NCI-H2081 treated with DMSO at 0.1 percent for 48 hours (cell line): Measurements from ENCODE around the gene TIPRL.

Experiments
- DNase-seq: peaks from one replicate; lab custom pipeline; 2025; lab: John Stamatoyannopoulos, UW

The TIPRL gene

DNA sequence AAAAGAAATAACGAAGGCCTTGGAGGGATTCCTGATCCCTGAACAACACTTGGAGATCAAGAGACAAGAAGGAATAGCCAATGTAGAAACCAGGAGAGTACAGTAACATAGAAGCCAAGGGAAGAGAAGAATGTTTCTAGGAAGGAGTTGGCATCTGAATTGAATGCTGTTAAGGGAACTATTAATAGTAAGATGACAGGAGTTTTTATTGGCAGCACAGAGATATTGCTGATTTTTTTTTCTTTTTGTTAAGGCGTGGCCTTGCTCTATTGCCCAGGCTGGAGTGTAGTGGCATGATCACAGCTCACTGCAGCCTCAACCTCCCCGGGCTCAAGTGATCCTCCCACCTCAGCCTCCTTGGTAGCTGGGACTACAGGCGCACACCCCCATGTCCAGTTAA, 37.4 kb downstream of the TIPRL start:
- no peak for DNase-seq

DNA sequence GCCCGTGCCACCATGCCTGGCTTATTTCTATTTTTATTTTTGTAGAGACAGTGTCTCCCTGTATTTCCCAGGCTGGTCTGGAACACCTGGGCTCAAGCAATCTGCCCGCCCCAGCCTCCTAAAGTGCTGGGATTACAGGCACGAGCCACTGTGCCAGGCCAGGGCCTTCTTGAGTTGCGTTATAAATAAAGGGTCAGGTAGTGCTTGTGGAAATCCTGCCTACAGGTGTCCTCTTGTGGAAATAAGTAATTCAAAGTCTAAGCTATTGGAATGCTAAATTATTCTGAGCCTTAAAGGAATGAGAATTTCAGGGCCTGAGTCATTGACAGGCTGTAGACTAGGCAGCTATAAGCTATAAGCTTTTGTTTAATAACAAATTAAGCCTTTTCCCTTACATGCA, 38.9 kb downstream of the TIPRL start:
- DNase-seq = no peak

DNA sequence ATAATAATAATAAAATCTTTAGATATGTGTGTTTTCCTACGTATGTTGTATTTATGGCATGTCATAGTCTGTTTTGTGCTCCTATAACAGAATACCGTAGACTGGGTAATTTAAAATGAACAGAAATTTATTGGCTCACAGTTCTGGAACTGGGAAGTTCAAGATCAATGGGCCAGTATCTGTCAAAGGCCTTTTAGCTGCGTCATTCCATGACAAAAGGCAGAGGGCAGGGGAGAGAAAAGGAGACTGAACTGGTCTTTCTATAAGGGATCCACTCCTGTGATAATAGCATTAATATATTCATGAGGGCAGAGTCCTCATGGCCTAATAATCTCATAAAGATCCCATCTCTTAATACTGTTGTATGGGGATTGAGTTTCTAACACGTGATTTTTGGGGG, 39.9 kb downstream of the TIPRL start:
- no peak for DNase-seq

DNA sequence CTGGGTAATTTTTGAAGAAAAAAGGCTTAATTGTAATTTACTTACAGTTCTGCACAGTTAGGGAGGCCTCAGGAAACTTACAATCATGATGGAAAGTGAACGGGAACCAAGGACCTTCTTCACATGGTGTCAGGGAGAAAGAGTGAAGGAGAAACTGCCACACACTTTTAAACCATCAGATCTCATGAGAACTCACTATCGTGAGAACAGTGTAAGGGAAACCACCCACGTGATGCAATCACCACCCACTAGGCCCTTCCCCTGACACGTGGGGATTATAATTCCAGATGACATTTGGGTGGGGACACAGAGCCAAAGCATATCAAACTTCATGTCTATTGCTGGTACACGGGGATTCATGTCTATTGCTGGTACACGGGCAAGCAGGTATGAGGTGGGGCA, 41.7 kb downstream of the TIPRL start:
- no peak for DNase-seq

DNA sequence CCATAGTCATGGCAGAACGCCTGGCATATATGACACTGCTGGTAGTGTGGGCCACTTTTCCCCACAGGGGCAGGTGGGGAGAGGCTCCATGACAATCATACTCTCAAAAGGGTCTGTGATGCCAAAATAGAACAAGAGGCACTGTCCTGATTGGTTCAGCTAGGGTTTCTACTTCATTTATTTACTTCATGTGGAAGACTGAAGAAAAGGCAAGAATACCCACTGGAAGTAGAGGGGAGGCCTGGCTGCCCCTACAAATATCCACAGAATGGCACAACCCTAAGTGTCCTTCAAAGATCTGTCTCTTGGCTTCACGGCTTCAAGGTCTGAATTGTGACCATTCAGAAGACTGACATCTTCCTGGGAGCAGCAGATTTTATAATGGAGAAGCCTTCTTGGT, 42.5 kb downstream of the TIPRL start:
- no peak for DNase-seq

DNA sequence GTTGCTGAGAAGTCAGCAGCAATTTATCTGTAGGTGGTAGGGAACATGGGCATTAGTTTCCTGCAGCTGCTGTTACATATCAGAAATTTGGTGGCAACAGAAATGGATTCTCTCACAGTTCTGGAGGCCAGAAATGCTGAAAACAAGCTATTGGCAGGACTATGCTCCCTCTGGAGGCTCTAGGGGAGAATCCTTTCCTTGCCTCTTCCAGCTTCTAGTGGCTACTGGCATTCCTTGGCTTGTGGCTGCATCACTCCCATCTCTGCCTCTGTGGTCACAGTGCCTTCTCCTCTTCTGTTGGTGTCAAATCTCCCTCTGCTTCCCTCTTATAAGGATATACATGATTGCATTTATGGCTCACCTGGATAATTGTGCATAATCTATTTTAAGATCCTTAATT, 44.5 kb downstream of the TIPRL start:
- no peak for DNase-seq

DNA sequence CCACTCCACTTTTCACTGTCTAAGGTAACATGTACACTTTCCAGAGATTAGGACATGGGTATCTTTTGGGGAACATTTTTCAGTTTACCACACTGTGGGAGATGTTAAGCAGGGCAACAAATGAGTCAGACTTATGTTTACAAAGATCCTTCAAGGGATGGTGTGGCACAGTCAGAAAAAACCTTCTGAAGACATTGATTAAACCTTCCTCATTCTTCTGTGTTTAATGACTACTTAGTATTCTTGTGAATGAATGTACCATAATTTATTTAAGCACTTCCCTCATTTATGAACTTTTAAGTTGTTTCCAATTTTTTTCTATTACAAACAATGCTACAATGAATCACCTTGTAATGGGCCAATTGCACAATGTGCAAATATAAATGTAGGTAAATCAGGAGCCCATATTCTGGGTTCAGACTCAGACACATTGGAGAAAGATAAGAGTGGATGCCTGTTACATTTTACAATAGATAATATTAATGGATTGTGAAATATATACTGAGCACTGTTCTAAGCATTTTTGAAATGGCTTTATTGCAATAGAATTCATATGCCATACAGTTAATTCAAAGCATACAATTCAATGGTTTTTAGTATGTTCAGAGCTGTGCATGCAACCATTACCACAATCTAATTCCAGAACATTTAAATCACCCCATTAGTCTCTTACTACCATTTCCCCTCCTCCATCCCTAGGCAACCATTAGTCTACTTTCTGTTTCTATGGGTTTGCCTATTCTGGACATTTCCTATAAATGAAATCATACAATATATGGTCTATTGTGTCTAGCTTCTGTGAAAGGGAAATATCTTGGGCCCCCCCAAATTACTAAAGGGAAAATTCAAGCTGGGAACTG, 45.1 kb downstream of the TIPRL start:
- DNase-seq = no peak

DNA sequence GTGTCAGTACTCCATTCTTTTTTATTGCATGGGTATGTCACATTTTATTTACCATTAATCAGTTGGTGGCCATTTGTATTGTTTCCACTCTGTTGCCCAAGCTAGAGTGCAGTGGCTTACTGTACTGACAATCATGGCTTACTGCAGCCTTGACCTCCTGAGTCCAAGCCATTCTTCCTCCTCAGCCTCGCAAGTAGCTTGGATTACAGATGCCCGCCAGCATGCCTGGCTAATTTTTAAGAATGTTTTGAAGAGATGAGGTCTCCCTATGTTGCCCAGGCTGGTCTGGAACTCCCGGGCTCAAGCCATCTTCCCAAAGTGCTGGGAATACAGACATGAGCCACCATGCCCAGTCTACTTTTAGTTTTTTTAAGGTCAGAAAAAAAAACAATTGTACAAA, 46.2 kb downstream of the TIPRL start:
- DNase-seq = no peak

DNA sequence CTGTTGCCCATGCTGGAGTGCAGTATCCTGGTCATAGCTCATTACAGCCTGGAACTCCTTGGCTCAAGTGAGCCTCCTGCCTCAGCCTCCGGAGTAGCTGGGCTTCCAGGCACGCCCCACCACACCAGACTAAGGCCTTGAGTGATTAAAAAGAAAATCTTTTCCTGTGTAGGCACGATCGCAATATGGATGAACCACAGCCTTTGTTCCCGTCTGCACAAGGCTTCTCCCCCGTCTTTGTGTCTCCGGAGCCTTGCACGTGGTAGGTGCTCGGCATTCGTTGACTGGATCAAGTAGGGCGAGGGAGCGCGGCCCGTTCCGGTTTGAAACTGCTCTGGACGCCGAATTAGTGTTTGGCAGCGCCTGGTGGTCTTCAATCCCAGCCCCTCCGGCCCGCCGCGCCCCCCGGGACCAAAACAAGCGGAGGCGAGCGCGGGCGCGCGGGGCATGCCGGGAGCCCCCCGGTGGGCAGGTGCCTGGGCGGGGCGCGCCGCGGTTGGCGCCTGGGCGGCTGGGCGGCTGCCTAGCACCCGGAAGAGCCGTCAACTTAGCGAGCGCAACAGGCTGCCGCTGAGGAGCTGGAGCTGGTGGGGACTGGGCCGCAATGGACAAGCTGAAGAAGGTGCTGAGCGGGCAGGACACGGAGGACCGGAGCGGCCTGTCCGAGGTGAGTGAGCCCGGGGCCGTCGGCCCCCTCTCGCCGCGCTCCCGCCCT, 46.9 kb downstream of the TIPRL start, which contains the start of gene SFT2D2:
Gene SFT2D2, plus strand, starts transcription at position 529 of the 715 bp plus-strand sequence. Its CDS starts 76 bp downstream, at position 605.
- peak; percentile 42 for DNase-seq

DNA sequence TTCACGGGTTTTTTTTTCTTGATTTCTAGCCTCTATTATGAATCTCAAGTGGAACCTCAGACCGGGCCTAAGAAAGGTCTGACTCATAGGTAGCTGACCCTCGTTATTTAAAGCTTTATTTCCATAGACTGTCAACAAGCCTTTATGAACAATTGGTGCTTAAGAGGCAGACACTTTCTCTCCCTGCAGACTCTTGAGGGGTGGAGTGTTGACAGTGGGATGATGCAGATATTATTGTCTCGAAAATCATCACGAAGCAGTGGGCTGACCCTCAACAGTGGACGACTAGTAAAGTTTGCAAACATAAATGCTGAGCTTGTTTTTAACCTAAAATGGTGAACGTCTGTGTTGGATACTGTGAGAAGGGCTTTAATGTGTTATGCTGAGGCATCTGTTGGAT, 48.9 kb downstream of the TIPRL start:
- DNase-seq = no peak

DNA sequence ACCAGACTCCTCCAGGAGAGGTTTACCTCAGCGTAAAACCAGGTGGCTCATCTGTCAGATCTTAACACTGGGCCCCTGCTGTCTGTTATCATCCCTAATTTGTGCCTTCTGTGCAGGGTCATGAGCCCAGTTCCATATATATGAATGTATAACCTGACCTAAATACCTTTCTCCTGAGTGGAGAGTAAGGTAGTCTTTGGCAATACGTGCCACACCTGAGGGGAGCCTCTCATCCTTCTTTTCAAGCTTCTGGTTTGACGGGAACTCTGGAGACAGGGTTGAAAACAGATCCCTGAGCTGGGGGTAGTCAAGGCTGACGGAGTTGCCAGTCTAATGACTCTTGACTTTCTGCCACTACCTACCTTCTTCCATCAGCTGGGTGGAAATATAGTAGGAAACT, 51.1 kb downstream of the TIPRL start:
- DNase-seq = no peak

DNA sequence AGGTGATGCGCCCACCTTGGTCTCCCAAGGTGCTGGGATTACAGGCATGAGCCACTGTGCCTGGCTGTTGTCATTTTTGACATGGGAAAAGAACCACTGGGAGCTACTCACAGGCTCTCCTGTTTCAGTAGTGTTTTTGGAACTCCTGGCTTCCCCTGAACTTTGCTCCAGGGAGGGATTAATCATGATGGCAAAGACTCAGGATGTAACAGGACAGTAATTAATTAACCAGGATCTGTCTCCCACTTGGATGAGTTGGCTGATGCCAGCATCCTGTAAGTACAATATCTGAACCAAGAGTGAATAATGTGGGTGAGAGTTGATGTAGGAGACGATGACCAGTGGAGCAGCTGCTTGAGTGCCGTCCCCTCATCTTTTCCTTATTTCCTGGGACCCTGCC, 51.9 kb downstream of the TIPRL start:
- DNase-seq = no peak

DNA sequence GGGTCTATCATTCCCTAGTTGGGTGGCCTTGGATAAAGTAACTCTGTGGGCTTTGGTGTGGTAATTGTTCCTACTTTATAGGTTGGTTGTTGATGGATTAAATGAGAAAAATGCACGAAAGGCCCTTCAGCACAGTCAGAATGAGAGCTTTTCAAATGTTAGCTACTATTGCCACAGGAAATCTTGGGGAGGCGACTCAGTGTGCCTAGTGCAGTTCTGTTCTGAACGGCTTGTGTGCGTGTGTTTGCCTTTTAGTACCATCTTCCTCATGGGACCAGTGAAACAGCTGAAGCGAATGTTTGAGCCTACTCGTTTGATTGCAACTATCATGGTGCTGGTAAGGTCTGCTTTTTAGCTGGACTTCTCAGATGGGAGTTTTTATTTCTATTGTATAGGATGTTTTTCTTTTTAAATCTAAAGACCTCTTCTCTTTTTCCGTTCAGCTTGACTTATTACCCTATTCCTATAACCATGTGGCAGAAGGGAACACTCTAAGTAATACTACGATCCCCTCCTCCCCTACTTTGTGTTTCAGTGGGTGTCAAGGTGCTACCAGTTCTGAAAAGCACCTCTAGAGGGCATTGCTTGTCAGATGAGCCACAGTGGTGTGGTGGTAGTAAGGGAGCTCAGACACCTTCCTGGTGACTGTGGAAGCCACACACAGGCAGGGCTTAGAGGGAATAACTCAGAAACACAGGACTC, 56.2 kb downstream of the TIPRL start:
- DNase-seq = peak; percentile 7

DNA sequence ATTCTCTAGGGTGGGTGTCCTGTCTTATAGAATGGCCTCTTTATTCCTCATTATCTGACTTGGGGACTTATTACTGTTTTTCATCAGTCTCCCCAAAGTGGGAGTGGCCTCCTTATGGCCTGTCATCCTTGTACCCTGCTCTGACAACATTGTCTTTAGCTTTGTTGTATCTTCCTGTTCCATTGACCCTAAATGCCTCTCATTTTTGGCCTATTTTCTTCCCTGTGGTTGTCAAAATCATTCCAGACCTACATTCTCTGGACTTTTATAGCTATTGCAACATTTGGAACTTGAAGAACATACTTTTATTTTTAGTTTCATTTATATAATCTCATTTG, 56.8 kb downstream of the TIPRL start:
- DNase-seq = no peak

DNA sequence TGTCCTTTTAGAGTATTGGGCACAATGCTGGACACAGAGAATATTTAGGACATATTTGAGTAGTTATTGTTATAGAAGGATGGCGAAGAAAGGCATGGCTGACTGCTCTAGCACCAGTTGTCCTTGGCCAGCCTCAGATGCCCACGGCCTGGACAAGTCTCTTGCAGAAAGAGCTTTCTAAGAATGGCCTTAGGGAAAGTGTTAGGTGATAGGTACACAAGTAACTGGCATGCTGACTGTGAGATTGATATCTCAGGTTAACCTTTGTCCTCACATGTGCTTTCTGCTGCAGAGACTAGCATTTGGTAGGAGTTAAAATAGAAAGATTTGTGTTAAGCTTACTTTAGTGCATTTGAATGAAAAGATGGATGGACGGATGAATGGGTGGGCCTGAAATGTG, 57.2 kb downstream of the TIPRL start:
- DNase-seq = no peak

DNA sequence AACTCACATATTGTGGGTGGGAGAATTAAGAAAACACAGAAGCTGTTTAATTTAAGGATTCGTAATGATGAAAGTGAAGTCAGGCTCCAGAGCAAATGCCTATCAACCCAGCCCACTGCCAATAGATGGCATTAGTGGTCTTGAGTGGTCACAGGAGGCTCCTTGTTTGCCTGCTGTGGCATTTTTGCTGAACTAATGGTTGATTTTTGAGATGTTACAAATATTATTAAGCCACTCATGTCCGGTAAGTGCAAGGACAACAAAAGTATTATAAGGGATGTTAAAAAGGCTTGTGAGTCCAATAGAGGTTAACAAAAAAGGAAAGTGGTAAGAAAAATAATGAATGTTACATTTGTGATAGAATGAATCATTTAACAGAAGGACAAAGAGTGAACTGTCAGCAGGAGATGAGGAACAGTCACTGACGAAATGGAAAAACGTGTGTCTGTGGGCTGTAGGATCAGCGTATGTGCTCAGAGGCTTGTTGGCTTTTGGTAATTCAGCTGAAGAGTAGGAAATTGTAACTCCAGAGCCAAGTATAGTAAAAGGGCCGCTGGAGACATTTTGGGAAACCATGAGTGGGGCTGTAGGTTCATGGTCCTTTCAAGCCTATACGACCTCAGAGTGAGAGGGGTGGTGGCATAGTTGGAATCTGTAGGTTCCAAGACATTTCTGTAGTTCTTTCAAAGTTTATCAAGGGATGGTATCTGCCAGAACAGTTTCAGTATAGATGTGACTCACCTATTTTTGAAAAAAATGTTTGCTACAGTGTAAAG, 58.3 kb downstream of the TIPRL start:
- no peak for DNase-seq

DNA sequence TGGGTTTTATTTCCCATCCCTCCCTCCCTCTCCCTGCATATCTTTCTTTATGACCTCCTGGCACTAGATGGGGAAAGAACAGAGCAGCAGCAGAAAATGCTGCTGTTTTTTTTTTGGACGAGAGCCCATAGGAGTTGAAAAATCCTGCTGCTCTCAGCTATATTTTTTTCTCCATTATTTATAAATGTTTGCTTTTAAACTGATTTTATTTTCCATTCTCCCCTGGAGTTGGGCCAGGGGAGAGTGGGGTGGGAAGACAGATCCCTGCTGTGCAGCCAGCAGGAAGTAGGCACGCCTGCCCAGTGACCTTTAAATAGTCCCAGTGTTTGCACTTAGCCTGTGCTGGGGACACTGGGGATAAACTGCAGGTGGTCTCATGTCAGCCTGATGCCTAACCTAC, 64.4 kb downstream of the TIPRL start:
- no peak for DNase-seq

DNA sequence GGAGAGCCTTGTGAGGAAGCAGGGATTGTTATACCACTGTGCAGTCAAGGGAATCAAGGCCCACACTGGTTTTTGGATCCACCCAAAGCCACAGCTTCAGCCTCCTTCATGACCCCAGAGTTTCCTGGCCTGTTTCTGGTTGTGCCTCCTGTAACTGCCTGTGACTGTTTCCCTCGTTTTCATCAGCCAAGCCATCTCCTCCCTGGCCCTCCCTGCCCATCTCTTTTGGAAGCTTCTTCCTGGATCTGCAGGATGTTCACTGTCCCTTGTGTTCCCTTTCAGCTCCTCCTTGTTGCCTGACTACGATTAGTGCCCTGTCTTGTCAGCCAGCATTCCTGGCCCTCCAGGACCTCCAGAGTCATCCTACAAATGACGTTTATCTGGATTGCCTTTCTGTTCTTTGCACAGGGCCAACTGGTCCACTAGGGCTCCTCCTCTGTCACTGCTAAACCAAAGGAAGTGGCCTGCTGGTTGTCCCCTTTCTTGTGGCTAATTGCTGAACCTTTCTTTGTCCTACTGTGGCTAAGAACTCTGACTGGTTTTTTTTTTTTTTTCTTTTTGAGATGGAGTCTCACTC, 65.0 kb downstream of the TIPRL start:
- DNase-seq = no peak

DNA sequence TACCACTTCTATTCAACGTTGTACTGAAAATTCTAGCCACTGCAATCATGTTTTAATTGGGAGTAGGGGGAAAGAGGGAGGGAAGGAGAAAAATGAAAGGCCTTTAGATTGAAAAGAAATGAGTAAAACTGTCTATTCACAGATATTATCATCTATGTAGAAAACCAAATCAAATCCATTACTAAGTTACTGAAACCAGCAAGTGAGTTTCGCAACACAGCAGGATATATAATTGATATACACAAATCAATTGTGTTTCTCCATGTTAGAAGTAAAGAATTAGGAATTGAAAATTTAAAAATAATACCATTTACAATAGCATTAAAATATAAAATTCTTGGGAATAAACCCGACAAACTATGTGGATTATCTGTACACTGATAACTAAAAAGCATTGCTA, 66.3 kb downstream of the TIPRL start:
- no peak for DNase-seq

DNA sequence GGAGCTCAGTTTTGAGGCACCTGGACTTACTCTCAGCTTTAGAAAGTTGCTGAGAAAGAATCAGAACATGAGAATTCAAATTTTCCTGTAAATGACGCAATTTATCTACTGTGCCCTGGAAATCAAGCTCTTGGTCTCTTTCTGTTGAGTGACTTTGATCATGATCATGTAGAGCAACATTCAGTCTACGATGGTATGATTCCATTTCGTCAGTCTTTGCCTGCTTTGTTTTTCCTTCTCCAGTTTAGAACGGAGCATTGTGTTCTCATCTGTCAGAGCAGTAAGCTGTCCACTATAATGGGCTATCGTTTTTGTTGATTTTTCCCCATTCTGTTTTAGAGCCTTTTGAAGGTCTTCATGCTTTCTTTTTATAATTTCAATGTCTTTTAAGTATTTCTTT, 67.7 kb downstream of the TIPRL start:
- no peak for DNase-seq
